Fibroblast of lung (primary cell): ENCODE measurements around the gene RELCH. TPM values are rescaled to one million over a fixed set of nuclear protein-coding genes. Genes with fewer than 3 reads are reported as not detected.

Experiments used
- DNase-seq, 2 donors: peaks; one replicate each; pipeline versions ENCODE4 v3.0.0 to v3.0.0-alpha.2; 2010; ENCODE audit warnings: low read depth in 2 of 2
- H2AFZ ChIP-seq: 2 replicates; pipeline ENCODE4 v1.5.1; 2012; ENCODE audit warnings: low read length, control low read depth, inconsistent platforms
- H3K27ac ChIP-seq: 2 replicates; pipeline ENCODE4 v1.5.1; 2011; ENCODE audit warnings: low read length, control low read depth; ENCODE audit not compliant: insufficient read depth
- H3K27me3 ChIP-seq: 2 replicates; pipeline ENCODE4 v1.5.1; 2011; ENCODE audit warnings: mild to moderate bottlenecking, low read length; ENCODE audit not compliant: control insufficient read depth, insufficient read depth
- H3K36me3 ChIP-seq: 2 replicates; pipeline ENCODE4 v1.5.1; 2011; ENCODE audit warnings: low read length; ENCODE audit not compliant: control insufficient read depth, insufficient read depth
- H3K4me1 ChIP-seq: 2 replicates; pipeline ENCODE4 v1.5.1; 2011; ENCODE audit warnings: low read length; ENCODE audit not compliant: control insufficient read depth, insufficient read depth; ENCODE audit errors: extremely low read depth
- H3K4me2 ChIP-seq: 2 replicates; pipeline ENCODE4 v1.5.1; 2011; ENCODE audit warnings: low read length, control low read depth; ENCODE audit not compliant: insufficient read depth; ENCODE audit errors: extremely low read depth
- H3K4me3 ChIP-seq, 4 experiments: fragments of 200-600 bp in 1 of 4; sonication (generic) in 1 of 4; replicated peaks in 1 of 4; 2 replicates each; pipeline ENCODE4 v1.5.1; 2011 to 2016; ENCODE audit warnings: low read length in 4 of 4, low read depth in 3 of 4, mild to moderate bottlenecking in 3 of 4, control low read depth in 2 of 4, inconsistent platforms in 1 of 4, mixed read lengths in 1 of 4; ENCODE audit not compliant: insufficient read depth in 1 of 4; ENCODE audit errors: control extremely low read depth in 1 of 4
- H3K79me2 ChIP-seq: 2 replicates; pipeline ENCODE4 v1.5.1; 2012; ENCODE audit warnings: mild to moderate bottlenecking, low read length, inconsistent platforms; ENCODE audit not compliant: control insufficient read depth, insufficient read depth
- H3K9ac ChIP-seq: 2 replicates; pipeline ENCODE4 v1.5.1; 2011; ENCODE audit warnings: mild to moderate bottlenecking, low read length, control low read depth; ENCODE audit not compliant: insufficient read depth
- H3K9me3 ChIP-seq: 2 replicates; pipeline ENCODE4 v1.5.1; 2012; ENCODE audit warnings: low read depth, low read length; ENCODE audit not compliant: control insufficient read depth, insufficient read depth
- H4K20me1 ChIP-seq: 2 replicates; pipeline ENCODE4 v1.5.1; 2011; ENCODE audit warnings: low read length; ENCODE audit not compliant: control insufficient read depth, insufficient read depth; ENCODE audit errors: extremely low read depth
- EZH2 ChIP-seq: IDR thresholded peaks from 2 replicates; pipeline ENCODE4 v1.5.1; 2012; ENCODE audit warnings: low read length, control low read depth, mild to moderate bottlenecking; ENCODE audit errors: missing control alignments
- polyA plus RNA-seq, 2 donors: library from polyadenylated mRNA; depleted of rRNA in 1 of 2; stranded (reverse) in 1 of 2; unstranded in 1 of 2; fragments of >200 nt; gene quantifications; 2 replicates each; pipeline ENCODE4 v1.2.1, GENCODE V29; 2011 to 2012; ENCODE audit warnings: missing spikeins in 1 of 2
- total RNA-seq: library from RNA; depleted of rRNA; stranded (reverse); fragments of >200 nt; gene quantifications from 2 replicates; pipeline ENCODE4 v1.2.1, GENCODE V29; 2014
- TF ChIP-seq, protein P1 (sequence below), 2 donors: IDR thresholded peaks in 1 of 2; conservative IDR thresholded peaks in 1 of 2; 1 replicate in 1 of 2; 2 replicates in 1 of 2; pipeline ENCODE4 v1.5.1; 2011 to 2012; ENCODE audit warnings: low read length in 2 of 2, control low read depth in 1 of 2, inconsistent platforms in 1 of 2, low read depth in 1 of 2, mild to moderate bottlenecking in 1 of 2

The RELCH gene
- total and polyA plus RNA-seq, 2 donors (not counting 1 experiment from before 2014, with no cell fraction given), result 13.1 to 34.5 TPM

DNA sequence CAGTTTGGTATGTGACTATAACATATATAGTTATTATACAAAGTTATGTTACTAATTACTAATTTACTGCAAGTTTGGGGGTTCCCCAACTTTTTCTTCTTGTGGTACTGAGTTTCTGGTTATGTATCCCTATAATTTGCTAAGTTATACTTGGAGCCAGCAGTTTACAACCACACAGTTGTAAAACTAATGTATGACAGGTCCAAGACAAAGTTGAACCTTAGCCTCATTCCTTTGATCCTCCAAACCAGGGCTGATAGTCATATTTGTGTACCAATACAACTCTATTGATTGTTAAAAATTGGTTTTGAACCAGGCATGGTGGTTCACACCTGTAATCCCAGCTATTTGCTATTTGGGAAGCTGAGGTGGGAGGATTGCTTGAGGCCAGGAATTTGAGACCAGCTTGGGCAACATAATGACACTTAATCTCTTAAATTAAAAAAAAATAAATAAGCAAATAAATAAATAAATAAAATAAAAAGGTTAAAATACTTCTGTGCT lies 24.3 kb downstream of the RELCH start:
- Histone ChIP-seq H3K27ac (no peak overlapping the region), H3K4me3 (no peak overlapping the region), H3K27me3 (no peaks in the 10 kb centered on the region), H3K36me3 (peaks cover 1% of the 10 kb centered on the region), H2AFZ (no peak overlapping the region), H3K4me1 (no peaks in the 10 kb centered on the region), H4K20me1 (no peaks in the 10 kb centered on the region), H3K4me2 (no peak overlapping the region), H3K9ac (no peak overlapping the region), H3K79me2 (peaks cover 29% of the 10 kb centered on the region), H3K9me3 (no peaks in the 10 kb centered on the region)
- TF ChIP-seq, protein P1, sequence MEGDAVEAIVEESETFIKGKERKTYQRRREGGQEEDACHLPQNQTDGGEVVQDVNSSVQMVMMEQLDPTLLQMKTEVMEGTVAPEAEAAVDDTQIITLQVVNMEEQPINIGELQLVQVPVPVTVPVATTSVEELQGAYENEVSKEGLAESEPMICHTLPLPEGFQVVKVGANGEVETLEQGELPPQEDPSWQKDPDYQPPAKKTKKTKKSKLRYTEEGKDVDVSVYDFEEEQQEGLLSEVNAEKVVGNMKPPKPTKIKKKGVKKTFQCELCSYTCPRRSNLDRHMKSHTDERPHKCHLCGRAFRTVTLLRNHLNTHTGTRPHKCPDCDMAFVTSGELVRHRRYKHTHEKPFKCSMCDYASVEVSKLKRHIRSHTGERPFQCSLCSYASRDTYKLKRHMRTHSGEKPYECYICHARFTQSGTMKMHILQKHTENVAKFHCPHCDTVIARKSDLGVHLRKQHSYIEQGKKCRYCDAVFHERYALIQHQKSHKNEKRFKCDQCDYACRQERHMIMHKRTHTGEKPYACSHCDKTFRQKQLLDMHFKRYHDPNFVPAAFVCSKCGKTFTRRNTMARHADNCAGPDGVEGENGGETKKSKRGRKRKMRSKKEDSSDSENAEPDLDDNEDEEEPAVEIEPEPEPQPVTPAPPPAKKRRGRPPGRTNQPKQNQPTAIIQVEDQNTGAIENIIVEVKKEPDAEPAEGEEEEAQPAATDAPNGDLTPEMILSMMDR (conservative IDR thresholded peaks at IDR 0.05 in 1 of 2, IDR thresholded peaks at IDR 0.05 in 1 of 2; ENCODE audit: low read depth in 1 of 2, low read length in 2 of 2), result no peak
- DNase-seq, result no peak

DNA sequence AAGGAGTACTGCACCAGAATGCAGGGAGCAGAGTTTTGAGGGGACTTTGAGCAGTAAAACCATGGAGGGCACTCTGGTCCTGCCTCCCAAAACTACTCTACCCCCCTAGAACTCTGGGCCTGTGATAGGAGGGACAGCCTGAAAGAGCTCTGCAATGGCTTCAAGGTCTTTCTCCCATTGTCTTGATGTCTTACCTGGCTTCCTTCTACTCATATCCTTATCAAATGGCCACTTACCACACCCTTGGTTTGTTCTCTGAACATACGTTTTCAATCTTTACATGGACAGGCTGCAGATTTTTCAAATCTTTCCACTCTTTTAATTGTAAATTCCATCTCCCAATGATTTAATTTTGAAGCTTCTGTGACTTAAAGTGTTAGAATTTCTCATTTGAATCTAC lies 27.7 kb downstream of the RELCH start:
- Histone ChIP-seq H3K9me3 (no peaks in the 10 kb centered on the region), H3K27ac (no peak overlapping the region), H4K20me1 (no peaks in the 10 kb centered on the region), H3K4me1 (no peaks in the 10 kb centered on the region), H3K4me3 (no peak overlapping the region), H3K36me3 (peaks cover 1% of the 10 kb centered on the region), H3K4me2 (no peak overlapping the region), H3K27me3 (no peaks in the 10 kb centered on the region), H3K9ac (no peak overlapping the region), H2AFZ (no peak overlapping the region), H3K79me2 (peaks cover 11% of the 10 kb centered on the region)
- TF ChIP-seq EZH2, result no peak
- TF ChIP-seq, protein P1 (conservative IDR thresholded peaks at IDR 0.05 in 1 of 2, IDR thresholded peaks at IDR 0.05 in 1 of 2; ENCODE audit: low read depth in 1 of 2, low read length in 2 of 2), result no peak
- DNase-seq, result no peak

DNA sequence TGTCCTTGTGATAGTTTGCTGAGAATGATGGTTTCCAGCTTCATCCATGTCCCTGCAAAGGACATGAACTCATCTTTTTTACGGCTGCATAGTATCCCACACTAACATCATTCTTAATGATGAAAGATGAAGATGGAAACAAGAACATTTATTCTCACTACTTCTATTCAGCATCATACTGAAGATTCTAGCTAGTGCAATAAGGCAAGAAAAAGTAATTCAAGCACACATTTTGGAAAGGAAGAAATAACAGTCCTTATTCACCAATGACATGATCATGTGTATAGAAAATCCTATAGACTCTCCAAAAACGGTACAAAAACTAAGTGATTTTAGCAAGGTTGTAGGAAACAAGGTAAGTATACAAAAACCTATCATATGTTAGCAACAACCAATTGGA lies 37.2 kb downstream of the RELCH start:
- TF ChIP-seq, protein P1 (conservative IDR thresholded peaks at IDR 0.05 in 1 of 2, IDR thresholded peaks at IDR 0.05 in 1 of 2; ENCODE audit: low read depth in 1 of 2, low read length in 2 of 2), result no peak
- TF ChIP-seq EZH2, result no peak
- Histone ChIP-seq H3K9ac (no peak overlapping the region), H3K27me3 (no peaks in the 10 kb centered on the region), H2AFZ (no peak overlapping the region), H3K79me2 (peaks cover 2% of the 10 kb centered on the region), H3K9me3 (no peaks in the 10 kb centered on the region), H3K4me2 (no peak overlapping the region), H3K4me3 (no peak overlapping the region), H3K36me3 (peaks cover 1% of the 10 kb centered on the region), H4K20me1 (no peaks in the 10 kb centered on the region), H3K27ac (no peak overlapping the region), H3K4me1 (no peaks in the 10 kb centered on the region)
- DNase-seq, result no peak
